GM12891 (cell line): ENCODE data around the gene ZAP70.

Experiments
- POLR2A ChIP-seq: IDR thresholded peaks from 2 replicates; pipeline ENCODE4 v1.6.1; 2011; ENCODE audit warnings: low read depth, low read length, control low read depth
- POLR2AphosphoS5 ChIP-seq: IDR thresholded peaks from 2 replicates; pipeline ENCODE4 v1.6.1; 2011; ENCODE audit warnings: low read depth, low read length, control low read depth
- TAF1 ChIP-seq: IDR thresholded peaks from 2 replicates; pipeline ENCODE4 v1.6.1; 2011; ENCODE audit warnings: low read depth, low read length, control low read depth

- TF ChIP-seq POLR2AphosphoS5, result no peak
- no peak for TF ChIP-seq POLR2A
- no peak for TF ChIP-seq TAF1
Measured at GRCh38 chr2:97712693-97713295, 582 bp upstream of the ZAP70 start.
